GM12873 (cell line): ENCODE results near the gene RNF207.

Experiments
- CTCF ChIP-seq: IDR thresholded peaks from 2 replicates; pipeline ENCODE4 v1.5.1; 2012; ENCODE audit warnings: low read depth, mild to moderate bottlenecking, moderate library complexity, low read length, control low read depth; ENCODE audit not compliant: insufficient read depth; ENCODE audit errors: missing control alignments

The RNF207 gene

GRCh38 chr1:6207075-6207885, 1.4 kb downstream of the RNF207 start:
- no peak for TF ChIP-seq CTCF

GRCh38 chr1:6207921-6208320, 2.0 kb downstream of the RNF207 start:
- no peak for TF ChIP-seq CTCF

- TF ChIP-seq CTCF: peak; percentile 69
These were observed 3.1 kb downstream of the RNF207 start for GRCh38 chr1:6208723-6209660.

GRCh38 chr1:6209661-6210580, 4.0 kb downstream of the RNF207 start:
- TF ChIP-seq CTCF: peak; percentile 64

- TF ChIP-seq CTCF: no peak
These were observed 4.9 kb downstream of the RNF207 start for GRCh38 chr1:6210591-6211355.

- TF ChIP-seq CTCF: no peak
These were observed 5.8 kb downstream of the RNF207 start for GRCh38 chr1:6211731-6212130.
